ENCODE results near the gene FFAR2. TPM values are rescaled to one million over a fixed set of nuclear protein-coding genes. Genes with fewer than 3 reads are reported as not detected.

Gene FFAR2
- total RNA-seq, 3 donors from 2014 or later: 0.15 TPM; not detected in 2

DNA sequence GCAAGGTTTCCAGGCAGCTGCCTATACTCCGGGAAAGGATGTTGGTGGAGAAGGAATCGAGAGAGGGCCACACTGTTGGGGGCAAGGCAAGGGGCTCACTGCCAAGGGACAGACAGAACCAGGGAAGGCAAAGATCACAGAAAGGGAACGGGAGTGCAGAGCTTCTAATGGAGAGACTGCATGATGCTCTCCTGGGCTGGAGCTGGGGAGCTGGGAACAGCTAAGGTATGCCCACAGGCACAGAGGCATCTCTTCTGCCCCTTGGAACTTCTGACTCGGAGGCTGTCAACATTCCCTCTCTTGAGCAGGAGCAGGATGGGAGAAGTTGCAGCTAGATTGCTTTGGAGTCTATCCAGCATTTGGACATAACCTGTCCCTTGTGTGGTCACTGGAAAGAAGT lies 22.4 kb upstream of the FFAR2 start:
- Histone ChIP-seq H3K9me3 (no peaks in the 10 kb centered on the region), H3K4me1 (no peaks in the 10 kb centered on the region), H3K36me3 (no peaks in the 10 kb centered on the region), H3K27ac (no peak overlapping the region), H3K4me3 (no peak overlapping the region), H3K27me3 (no peaks in the 10 kb centered on the region)
- no peak for DNase-seq (ENCODE audit: low spot score in 2 of 2)
- TF ChIP-seq, protein P1, sequence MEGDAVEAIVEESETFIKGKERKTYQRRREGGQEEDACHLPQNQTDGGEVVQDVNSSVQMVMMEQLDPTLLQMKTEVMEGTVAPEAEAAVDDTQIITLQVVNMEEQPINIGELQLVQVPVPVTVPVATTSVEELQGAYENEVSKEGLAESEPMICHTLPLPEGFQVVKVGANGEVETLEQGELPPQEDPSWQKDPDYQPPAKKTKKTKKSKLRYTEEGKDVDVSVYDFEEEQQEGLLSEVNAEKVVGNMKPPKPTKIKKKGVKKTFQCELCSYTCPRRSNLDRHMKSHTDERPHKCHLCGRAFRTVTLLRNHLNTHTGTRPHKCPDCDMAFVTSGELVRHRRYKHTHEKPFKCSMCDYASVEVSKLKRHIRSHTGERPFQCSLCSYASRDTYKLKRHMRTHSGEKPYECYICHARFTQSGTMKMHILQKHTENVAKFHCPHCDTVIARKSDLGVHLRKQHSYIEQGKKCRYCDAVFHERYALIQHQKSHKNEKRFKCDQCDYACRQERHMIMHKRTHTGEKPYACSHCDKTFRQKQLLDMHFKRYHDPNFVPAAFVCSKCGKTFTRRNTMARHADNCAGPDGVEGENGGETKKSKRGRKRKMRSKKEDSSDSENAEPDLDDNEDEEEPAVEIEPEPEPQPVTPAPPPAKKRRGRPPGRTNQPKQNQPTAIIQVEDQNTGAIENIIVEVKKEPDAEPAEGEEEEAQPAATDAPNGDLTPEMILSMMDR (IDR thresholded peaks at IDR 0.05): no peak
- TF ChIP-seq POLR2AphosphoS5 (IDR thresholded peaks at IDR 0.05) (no peak), POLR2A (IDR thresholded peaks at IDR 0.05) (no peak)
- intact Hi-C loops (cut with DNase I; ENCODE audit: low total_unique reads): no loop called here

GRCh38 chr19:35427187-35427586 lies 20.9 kb upstream of the FFAR2 start:
- intact Hi-C loops (cut with DNase I; ENCODE audit: low total_unique reads): no loop called here
- Histone ChIP-seq H3K36me3 (no peaks in the 10 kb centered on the region), H3K27me3 (no peaks in the 10 kb centered on the region), H3K27ac (no peak overlapping the region), H3K4me1 (no peaks in the 10 kb centered on the region), H3K4me3 (no peak overlapping the region), H3K9me3 (peaks cover 0 to 4% of the 10 kb centered on the region in 2 donors)
- TF ChIP-seq, protein P1 (IDR thresholded peaks at IDR 0.05): no peak
- no peak for TF ChIP-seq POLR2A (IDR thresholded peaks at IDR 0.05)
- TF ChIP-seq POLR2AphosphoS5 (IDR thresholded peaks at IDR 0.05): no peak
- DNase-seq (ENCODE audit: low spot score in 2 of 2): no peak

DNA sequence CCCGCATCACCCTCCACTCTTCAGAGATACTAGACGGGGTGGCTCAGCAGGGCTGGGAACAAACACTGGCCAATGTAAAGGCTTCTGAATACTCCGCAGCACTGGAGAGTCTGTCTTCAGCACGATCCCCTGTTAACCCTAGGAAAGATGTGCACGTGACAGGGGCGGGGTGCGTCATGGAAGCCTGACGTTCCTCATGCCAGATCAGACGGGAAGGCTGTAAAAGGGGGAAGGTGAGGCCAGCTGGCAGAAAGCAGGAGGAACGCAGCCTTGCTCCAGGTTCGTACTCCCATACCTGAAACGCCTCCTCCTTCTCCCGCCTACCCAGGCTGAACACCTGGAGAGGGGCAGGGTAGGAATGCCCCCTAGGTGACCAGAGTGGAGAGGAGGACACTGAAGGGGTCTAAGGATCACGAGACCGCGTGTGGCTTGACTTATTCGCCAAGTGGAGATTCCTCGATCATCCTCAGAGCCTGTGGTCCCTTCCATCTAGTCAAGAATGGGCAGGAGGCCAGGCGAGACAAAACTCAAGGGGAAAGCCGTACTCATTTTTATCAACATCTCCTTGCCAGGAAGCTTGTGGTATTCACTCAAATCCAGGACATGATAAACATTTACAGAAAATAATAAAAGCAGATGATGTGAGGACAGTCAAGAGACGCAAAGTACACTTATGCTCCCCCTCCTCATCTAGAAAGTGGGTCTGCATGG lies 18.2 kb upstream of the FFAR2 start:
- H3K9me3 ChIP-seq: peaks cover 0 to 4% of the 10 kb centered on the region in 2 donors
- DNase-seq (ENCODE audit: low spot score in 2 of 2): no peak
- H3K4me1 ChIP-seq: no peaks in the 10 kb centered on the region
- H3K27me3 ChIP-seq: no peaks in the 10 kb centered on the region
- no peak overlapping the region for H3K4me3 ChIP-seq
- TF ChIP-seq, protein P1 (IDR thresholded peaks at IDR 0.05): no peak
- TF ChIP-seq POLR2A (IDR thresholded peaks at IDR 0.05): no peak
- no peak for TF ChIP-seq POLR2AphosphoS5 (IDR thresholded peaks at IDR 0.05)
- no peaks in the 10 kb centered on the region for H3K36me3 ChIP-seq
- H3K27ac ChIP-seq: no peak overlapping the region
- intact Hi-C loops (cut with DNase I; ENCODE audit: low total_unique reads): no loop called here

GRCh38 chr19:35430409-35431144 lies 17.5 kb upstream of the FFAR2 start:
- no peak overlapping the region for H3K4me3 ChIP-seq
- TF ChIP-seq, protein P1 (IDR thresholded peaks at IDR 0.05): no peak
- no peak for TF ChIP-seq POLR2A (IDR thresholded peaks at IDR 0.05)
- no peaks in the 10 kb centered on the region for H3K4me1 ChIP-seq
- no peaks in the 10 kb centered on the region for H3K36me3 ChIP-seq
- no peaks in the 10 kb centered on the region for H3K27me3 ChIP-seq
- peaks cover 0 to 4% of the 10 kb centered on the region in 2 donors for H3K9me3 ChIP-seq
- H3K27ac ChIP-seq: no peak overlapping the region
- DNase-seq (ENCODE audit: low spot score in 2 of 2): no peak
- intact Hi-C loops (cut with DNase I; ENCODE audit: low total_unique reads): no loop called here

- no peak for DNase-seq (ENCODE audit: low spot score in 2 of 2)
- no peaks in the 10 kb centered on the region for H3K27me3 ChIP-seq
- H3K4me1 ChIP-seq: peaks cover 0 to 4% of the 10 kb centered on the region in 2 donors
- intact Hi-C loops (cut with DNase I; ENCODE audit: low total_unique reads): no loop called here
- H3K9me3 ChIP-seq: peaks cover 0 to 4% of the 10 kb centered on the region in 2 donors
- no peaks in the 10 kb centered on the region for H3K36me3 ChIP-seq
- H3K27ac ChIP-seq: no peak overlapping the region
- no peak overlapping the region for H3K4me3 ChIP-seq
- no peak for TF ChIP-seq POLR2A (IDR thresholded peaks at IDR 0.05)
- TF ChIP-seq, protein P1 (IDR thresholded peaks at IDR 0.05): no peak
- no peak for TF ChIP-seq POLR2AphosphoS5 (IDR thresholded peaks at IDR 0.05)
Measured at GRCh38 chr19:35431145-35431807, 16.8 kb upstream of the FFAR2 start.

All from breast epithelium (tissue), 4 donors.